MM.1S (cell line): ENCODE data around the gene HOXC6.

Experiments
- DNase-seq: peaks from one replicate; pipeline ENCODE4 v3.0.0-alpha.2; 2015
- H2AFZ ChIP-seq: fragments of 300-600 bp; sonication (generic); 2 replicates; pipeline ENCODE4 v1.6.0; 2016; ENCODE audit warnings: antibody characterized with exemption, low read length
- H3F3A ChIP-seq: fragments of 300-600 bp; sonication (generic); 2 replicates; pipeline ENCODE4 v1.6.1; 2016; ENCODE audit warnings: mild to moderate bottlenecking, antibody characterized with exemption, low read length, moderate library complexity, mixed read lengths; ENCODE audit not compliant: insufficient read depth
- H3K27ac ChIP-seq: fragments of 300-600 bp; sonication (generic); 2 replicates; pipeline ENCODE4 v1.5.1; 2016; ENCODE audit warnings: mild to moderate bottlenecking, low read length
- H3K27me3 ChIP-seq: fragments of 300-600 bp; sonication (generic); replicated peaks from 2 replicates; pipeline ENCODE4 v1.6.0; 2016; ENCODE audit warnings: low read length; ENCODE audit not compliant: insufficient read depth
- H3K36me3 ChIP-seq: fragments of 300-600 bp; sonication (generic); replicated peaks from 2 replicates; pipeline ENCODE4 v1.6.1; 2016; ENCODE audit warnings: mild to moderate bottlenecking, low read length, mixed read lengths; ENCODE audit not compliant: insufficient read depth
- H3K4me1 ChIP-seq: fragments of 300-600 bp; sonication (generic); 2 replicates; pipeline ENCODE4 v1.6.1; 2016; ENCODE audit warnings: low read length, mixed read lengths
- H3K4me2 ChIP-seq: fragments of 300-600 bp; sonication (generic); 2 replicates; pipeline ENCODE4 v1.6.0; 2016; ENCODE audit warnings: low read depth, low read length
- H3K4me3 ChIP-seq: fragments of 300-600 bp; sonication (generic); 2 replicates; pipeline ENCODE4 v1.5.1; 2016; ENCODE audit warnings: low read length, mixed read lengths
- H3K79me2 ChIP-seq: fragments of 300-600 bp; sonication (generic); 2 replicates; pipeline ENCODE4 v1.6.1; 2016; ENCODE audit warnings: mixed run types, low read length, mixed read lengths
- H3K9ac ChIP-seq: fragments of 300-600 bp; sonication (generic); 2 replicates; pipeline ENCODE4 v1.6.1; 2016; ENCODE audit warnings: low read length, mixed read lengths
- H3K9me2 ChIP-seq: fragments of 300-600 bp; sonication (generic); replicated peaks from 2 replicates; pipeline ENCODE4 v1.6.1; 2016; ENCODE audit warnings: mild to moderate bottlenecking, low read length, mixed read lengths; ENCODE audit not compliant: insufficient read depth
- H3K9me3 ChIP-seq: fragments of 300-600 bp; sonication (generic); replicated peaks from 2 replicates; pipeline ENCODE4 v1.6.1; 2016; ENCODE audit warnings: mild to moderate bottlenecking, low read length, mixed read lengths; ENCODE audit not compliant: insufficient read depth
- H4K20me1 ChIP-seq: fragments of 300-600 bp; sonication (generic); 2 replicates; pipeline ENCODE4 v1.6.1; 2016; ENCODE audit warnings: mild to moderate bottlenecking, low read length, moderate library complexity, mixed read lengths; ENCODE audit not compliant: insufficient read depth
- CTCF ChIP-seq: fragments of 300-600 bp; sonication (generic); IDR thresholded peaks from 2 replicates; pipeline ENCODE4 v1.5.1; 2016; ENCODE audit warnings: antibody characterized with exemption, low read length, mixed read lengths
- EZH2 ChIP-seq: fragments of 300-600 bp; sonication (generic); optimal IDR thresholded peaks from 2 replicates; pipeline ENCODE3; 2017; ENCODE audit warnings: low read depth, mild to moderate bottlenecking, antibody characterized with exemption, low read length, mixed read lengths
- EZH2phosphoT487 ChIP-seq: fragments of 300-600 bp; sonication (generic); IDR thresholded peaks from 2 replicates; pipeline ENCODE4 v1.6.1; 2018; ENCODE audit warnings: antibody characterized with exemption, low read length

The HOXC6 gene

GRCh38 chr12:54048406-54049093 lies 20.3 kb downstream of the HOXC6 start:
- Histone ChIP-seq H3K4me2 (no peak overlapping the region), H4K20me1 (no peaks in the 10 kb centered on the region), H2AFZ (no peak overlapping the region), H3K4me3 (no peak overlapping the region), H3F3A (no peaks in the 10 kb centered on the region), H3K9me2 (no peaks in the 10 kb centered on the region), H3K4me1 (no peaks in the 10 kb centered on the region), H3K9ac (no peak overlapping the region), H3K79me2 (no peaks in the 10 kb centered on the region), H3K27ac (no peak overlapping the region), H3K9me3 (no peaks in the 10 kb centered on the region), H3K27me3 (peaks cover 94% of the 10 kb centered on the region), H3K36me3 (no peaks in the 10 kb centered on the region)
- no peak for TF ChIP-seq EZH2
- no peak for TF ChIP-seq CTCF
- TF ChIP-seq EZH2phosphoT487 = no peak
- no peak for DNase-seq

- no peak overlapping the region for H3K27ac ChIP-seq
- H3K4me3 ChIP-seq = no peak overlapping the region
- H3K9me3 ChIP-seq = no peaks in the 10 kb centered on the region
- no peak overlapping the region for H3K4me2 ChIP-seq
- no peak overlapping the region for H3K9ac ChIP-seq
- no peak for DNase-seq
- H3K36me3 ChIP-seq = no peaks in the 10 kb centered on the region
- no peaks in the 10 kb centered on the region for H3K79me2 ChIP-seq
- no peak overlapping the region for H2AFZ ChIP-seq
- H3K27me3 ChIP-seq = peaks cover 98% of the 10 kb centered on the region
- H3F3A ChIP-seq = no peaks in the 10 kb centered on the region
- no peaks in the 10 kb centered on the region for H3K9me2 ChIP-seq
- H3K4me1 ChIP-seq = no peaks in the 10 kb centered on the region
- TF ChIP-seq CTCF (no peak), EZH2 (no peak), EZH2phosphoT487 (no peak)
- H4K20me1 ChIP-seq = no peaks in the 10 kb centered on the region
These were observed 20.9 kb downstream of the HOXC6 start for GRCh38 chr12:54049108-54049507.

- Histone ChIP-seq H3K9me3 (no peaks in the 10 kb centered on the region), H3K36me3 (no peaks in the 10 kb centered on the region), H3K9ac (no peak overlapping the region), H3K79me2 (no peaks in the 10 kb centered on the region), H4K20me1 (no peaks in the 10 kb centered on the region), H3K27me3 (peaks cover 96% of the 10 kb centered on the region), H3K27ac (no peak overlapping the region), H3K9me2 (no peaks in the 10 kb centered on the region), H3K4me2 (0 out of 2 replicates have a peak overlapping the region, but pooled peaks have one; percentile 37), H3F3A (no peaks in the 10 kb centered on the region), H3K4me3 (no peak overlapping the region), H2AFZ (no peak overlapping the region), H3K4me1 (no peaks in the 10 kb centered on the region)
- TF ChIP-seq EZH2phosphoT487 (no peak), CTCF (no peak), EZH2 (no peak)
- DNase-seq = no peak
These were observed 22.2 kb downstream of the HOXC6 start for GRCh38 chr12:54050482-54050810.
